SKM-1 treated with dmso at 0.1 percent for 144 hours (cell line): ENCODE results near the gene G6PD.
A peak's percentile ranks its signal among the peaks of the same experiment; 100 is the strongest.
"Not testable (repeated sequence)": the region's sequence is repeated elsewhere in the genome, so short reads cannot be mapped to it uniquely, and the experiment has no call there.

Source experiments
- DNase-seq: peaks from one replicate; lab custom pipeline; 2025; ENCODE audit not compliant: unreplicated experiment; lab: John Stamatoyannopoulos, UW

The G6PD gene

GRCh38 chrX:154545673-154546274, 872 bp downstream of the G6PD start:
- no peak for DNase-seq

DNA sequence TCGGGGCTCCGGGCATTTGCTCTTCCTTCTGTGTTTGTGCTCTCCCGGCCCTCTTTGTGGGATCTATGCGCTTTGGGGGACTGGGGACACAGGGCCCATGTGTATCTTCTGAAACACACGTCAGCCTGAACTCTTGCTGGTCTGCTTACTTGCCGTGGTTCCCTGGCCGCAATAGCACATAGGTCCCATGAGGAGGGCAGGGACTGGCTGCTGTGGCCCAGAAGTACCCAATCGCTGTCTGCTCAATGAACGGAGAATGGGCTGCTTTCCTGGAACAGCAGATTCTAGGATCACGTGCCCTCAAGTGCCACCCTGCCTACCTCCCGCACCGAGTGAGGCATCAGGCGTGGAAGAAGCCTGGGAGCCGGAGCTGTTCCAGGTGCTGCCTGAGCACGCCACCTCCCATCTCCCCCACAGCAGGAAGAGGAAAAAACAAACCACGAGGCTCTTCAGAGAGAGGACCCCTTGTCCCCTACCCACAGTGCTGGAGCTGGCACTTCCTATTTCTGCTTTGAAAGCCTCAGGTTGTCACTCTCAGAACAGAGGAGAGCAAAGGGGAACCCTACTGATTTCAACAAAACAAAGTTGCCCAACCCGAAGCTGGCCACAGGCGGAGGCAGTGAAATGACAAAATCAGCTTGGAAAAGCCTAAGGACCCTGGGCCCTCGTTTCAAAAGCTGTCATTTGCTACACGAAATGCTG, 3.8 kb downstream of the G6PD start:
- DNase-seq, result peak; percentile 76

DNA sequence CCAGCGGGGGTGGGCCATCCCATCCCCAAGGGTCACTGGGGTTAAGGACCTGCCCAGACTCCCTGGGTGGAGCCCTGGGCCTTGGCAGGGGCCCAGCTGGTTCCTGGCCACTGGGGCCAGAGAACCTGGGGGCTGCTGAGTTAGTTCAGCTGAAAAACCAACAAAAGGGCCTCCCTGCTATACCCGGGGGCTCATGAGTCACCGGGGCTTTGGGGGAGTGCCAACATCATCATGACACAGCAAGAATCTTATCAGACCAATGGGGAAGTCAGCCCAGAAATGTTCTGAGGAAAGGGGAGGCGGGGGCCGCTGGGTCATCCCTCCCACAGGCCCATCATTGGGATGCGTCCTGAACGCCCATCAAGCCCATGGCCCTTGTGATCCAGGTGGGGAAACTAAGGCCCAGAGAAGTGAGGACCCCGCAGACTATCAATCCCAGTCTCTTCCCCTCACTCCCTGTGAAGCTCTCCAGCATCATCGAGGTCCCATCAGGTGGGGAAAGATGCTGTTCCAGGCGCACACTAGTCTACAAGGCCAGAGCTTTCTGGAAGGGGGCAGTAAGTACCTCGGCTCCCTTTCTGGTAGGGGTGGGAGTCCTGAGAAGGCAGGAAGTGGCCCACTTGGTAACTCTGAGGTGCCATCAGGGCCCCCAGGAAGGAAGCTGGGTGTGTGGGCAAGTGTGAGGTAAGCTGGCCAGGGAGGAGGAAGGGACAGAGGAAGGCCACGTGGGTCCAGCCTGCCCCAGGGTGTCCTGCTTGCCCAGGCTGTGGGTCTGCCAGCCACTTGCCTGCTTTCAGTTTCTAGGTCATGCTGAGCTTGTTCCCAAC, 4.5 kb downstream of the G6PD start:
- DNase-seq, result peak; percentile 38

GRCh38 chrX:154541589-154541895, 5.1 kb downstream of the G6PD start:
- no peak for DNase-seq

DNA sequence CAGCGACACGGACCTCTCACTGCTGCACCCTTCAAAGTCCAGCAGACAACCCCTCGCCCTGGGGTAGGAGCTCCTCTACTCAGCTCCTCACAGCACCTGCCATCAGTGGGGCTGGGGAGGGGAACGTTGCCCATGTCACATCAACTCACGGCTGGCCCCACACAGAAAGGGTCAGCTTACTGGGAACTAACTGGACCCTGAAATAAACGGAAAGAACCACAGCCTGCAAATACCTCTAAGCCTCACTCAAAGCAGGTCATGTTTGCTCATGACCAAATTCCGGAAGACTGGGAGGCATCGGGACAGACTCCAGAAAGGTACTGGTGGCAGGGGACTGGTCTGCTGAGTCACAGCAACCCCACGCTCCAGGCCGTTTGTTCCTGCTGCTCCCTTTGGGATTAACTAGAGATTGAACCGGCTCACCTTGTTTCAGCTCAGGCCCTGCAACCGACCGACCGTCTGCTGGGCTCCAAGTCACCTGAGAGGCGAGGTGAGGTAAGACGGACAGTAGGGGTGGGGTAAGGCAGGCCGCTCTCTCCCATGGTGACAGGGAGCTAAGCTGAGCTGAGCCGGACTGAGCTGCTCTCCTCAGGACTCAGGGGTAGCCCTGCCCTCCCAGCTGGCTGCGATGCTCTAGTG, 5.6 kb downstream of the G6PD start:
- no peak for DNase-seq

- not testable (repeated sequence) for DNase-seq
Measured at GRCh38 chrX:154540365-154540764, 6.3 kb downstream of the G6PD start.

GRCh38 chrX:154539077-154539476, 7.6 kb downstream of the G6PD start:
- no peak for DNase-seq

- no peak for DNase-seq
Measured at GRCh38 chrX:154535892-154536291, 10.8 kb downstream of the G6PD start.

DNA sequence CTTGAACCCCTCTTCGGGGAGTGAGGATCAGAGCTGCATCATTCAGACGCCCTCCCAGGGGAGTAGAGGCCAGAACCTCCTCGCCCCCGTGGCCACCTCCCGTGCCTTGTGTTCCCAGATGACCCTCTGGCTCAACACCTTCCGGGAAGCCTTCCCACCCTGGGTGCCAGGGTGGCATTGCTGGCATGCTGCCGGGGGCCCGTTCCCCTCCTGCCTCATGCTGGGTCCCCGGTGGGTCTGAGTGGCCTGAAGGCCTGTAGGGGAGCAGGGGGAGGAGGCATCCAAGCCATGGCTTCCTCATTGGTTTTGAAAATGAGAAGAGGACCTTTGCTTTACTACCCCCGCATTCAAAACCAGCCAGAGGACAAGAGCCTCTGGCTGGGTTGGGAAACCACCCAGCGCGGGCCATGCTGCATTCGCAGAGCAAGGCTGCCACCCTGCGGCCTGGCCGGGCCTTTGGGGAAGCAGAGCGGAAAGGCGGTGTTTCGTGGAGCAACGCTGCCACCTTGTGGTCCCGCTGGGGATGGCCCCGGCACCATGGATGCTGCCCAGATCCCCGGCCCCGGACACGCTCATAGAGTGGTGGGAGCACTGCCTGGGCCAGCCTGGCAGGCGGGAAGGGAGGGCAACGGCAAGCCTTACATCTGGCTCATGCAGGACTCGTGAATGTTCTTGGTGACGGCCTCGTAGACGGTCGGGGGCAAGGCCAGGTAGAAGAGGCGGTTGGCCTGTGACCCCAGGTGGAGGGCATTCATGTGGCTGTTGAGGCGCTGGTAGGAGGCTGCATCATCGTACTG, 11.9 kb downstream of the G6PD start:
- peak; percentile 79 for DNase-seq

DNA sequence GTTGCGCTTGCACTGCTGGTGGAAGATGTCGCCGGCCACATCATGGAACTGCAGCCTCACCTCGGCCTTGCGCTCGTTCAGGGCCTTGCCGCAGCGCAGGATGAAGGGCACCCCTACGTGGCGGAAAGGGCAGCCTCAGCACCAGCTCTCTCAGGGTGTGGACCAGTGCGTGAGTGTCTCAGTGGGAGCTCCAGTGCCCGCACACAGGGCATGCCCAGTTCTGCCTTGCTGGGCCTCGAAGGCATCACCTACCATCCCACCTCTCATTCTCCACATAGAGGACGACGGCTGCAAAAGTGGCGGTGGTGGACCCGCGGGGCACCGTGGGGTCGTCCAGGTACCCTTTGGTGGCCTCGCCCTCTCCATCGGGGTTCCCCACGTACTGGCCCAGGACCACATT, 14.0 kb downstream of the G6PD start:
- DNase-seq, result no peak

DNA sequence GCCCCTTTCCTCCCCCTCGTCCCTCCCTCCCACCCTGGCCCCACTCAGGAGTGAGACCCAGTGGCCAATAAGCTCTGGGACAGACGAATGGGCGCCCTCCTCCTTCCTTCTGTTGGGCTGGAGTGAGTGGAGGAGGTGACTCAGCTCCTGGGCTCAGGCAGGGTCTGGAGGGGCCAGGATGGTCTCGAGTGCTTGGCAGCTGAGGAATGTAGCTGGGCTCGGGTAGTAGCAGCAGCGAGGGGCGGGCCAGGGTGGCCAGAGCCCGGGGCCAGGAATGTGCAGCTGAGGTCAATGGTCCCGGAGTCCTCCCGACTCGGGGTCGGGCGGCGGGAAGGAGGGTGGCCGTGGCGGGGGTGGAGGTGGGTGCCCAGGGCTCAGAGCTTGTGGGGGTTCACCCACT, 15.0 kb downstream of the G6PD start:
- DNase-seq, result no peak

- DNase-seq, result no peak
Measured at GRCh38 chrX:154530286-154530685, 16.4 kb downstream of the G6PD start.

DNA sequence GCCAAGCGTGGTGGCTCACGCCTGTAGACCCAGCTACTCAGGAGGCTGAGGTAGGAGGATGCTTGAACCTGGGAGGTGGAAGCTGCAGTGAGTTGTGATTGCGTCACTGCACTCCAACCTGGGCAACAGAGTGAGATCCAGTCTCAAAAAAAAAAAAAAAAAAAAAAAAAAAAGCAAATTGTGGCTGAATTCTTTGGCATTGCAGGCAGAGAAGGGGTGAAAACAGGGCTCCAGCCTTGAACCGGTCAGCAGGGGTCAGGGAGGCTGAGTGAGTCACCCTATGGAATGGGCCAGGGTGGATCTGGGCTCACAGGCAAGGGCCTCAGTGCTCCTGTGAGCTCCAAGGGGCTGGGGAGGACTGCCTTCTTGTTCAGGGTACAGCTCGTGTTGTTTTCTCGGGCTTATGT, 17.4 kb downstream of the G6PD start:
- DNase-seq, result no peak

DNA sequence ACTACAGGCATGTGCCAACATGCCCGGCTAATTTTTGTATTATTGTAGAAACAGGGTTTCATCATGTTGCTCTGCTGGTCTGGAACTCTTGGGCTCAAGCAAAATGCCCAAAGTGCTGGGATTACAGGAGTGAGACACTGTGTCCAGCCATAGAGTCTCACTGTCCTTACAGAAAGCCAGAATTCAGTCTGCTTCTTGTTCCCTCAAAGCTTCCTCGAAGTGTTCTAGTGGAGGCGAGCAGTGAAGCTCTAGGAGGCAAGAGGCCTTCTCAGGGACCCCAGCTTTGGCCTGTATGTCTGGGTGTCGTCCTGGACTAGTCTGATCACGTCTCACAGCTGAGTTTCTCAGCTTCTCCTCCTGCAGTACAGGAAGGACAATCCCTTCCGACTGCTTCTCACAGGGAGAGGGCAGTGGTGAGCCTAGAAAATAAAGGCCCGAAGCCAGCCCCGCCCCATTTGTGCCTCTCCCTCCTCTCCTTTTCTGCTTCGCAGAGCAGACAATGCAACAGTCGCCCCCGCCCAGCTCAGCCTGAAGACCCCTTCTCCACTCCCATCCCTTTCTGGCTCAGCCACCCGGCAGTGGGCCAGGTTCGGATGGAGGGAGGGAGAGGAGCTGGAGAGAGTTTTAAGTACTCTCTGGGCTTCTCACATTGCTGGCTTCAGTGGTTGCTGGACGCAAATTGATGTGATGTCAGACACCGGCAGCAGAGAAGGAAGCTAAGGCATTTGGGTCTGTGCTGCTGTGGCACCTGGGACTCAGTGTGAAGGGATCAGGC, 19.6 kb downstream of the G6PD start:
- peak; percentile 45 for DNase-seq

- no peak for DNase-seq
Measured at GRCh38 chrX:154525606-154526490, 20.8 kb downstream of the G6PD start.

- no peak for DNase-seq
Measured at GRCh38 chrX:154519389-154519788, 27.3 kb downstream of the G6PD start.

DNA sequence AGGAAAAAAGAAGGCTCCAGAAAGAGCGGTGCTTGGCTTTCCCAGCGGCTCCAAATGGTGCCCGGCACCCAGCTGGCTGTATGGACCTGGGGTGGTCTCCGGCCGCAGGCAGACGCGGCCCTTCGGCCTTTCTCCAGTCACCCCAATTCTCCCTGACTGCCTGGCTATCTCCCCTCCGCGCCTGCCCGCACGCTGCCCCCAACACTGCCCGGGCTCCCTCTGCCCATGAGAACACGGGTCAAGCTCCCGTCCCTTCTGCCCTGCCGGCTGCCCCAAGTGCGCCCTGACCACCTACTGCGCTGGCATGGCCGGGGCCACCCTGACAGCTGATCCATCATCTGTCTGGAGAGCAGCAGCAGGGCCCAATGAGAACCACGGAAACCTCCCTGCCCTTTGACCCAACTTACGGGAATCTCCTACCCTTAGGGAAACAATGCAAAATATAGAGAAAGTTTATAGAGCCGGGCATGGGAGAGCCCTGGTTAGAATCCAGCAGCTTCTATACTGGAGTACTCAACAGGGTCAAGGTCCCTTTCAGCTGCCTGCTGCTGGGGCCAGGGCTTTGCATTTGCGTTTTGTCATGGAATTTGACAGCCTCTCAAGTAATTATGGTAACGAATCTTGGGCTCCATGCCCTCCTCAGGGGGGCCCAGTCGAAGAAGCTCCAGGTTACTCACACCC, 29.4 kb downstream of the G6PD start:
- no peak for DNase-seq

DNA sequence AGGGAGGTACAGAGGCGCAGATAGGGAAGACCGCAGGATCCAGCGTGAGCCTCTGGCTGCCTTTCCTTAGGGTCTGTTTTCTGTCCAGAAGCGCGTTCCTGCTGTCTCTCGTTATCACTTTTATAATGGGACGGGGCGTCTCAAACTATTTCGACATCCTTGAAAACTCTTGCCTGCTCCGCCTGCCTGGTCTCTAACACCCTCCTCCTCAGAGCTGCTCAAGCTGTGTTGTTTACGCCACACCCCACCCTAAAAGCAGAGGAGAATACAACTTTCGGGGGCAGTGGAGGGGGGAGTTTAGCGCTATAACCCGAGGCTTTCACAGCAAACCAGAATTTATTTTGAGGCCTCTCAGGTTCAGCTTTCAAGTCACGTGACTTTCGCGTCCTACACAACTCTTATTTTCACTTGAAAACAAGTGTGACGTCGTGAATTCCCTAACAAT, 30.0 kb downstream of the G6PD start:
- DNase-seq, result no peak
